ENCODE measurements around the gene DNAAF9. TPM values are rescaled to one million over a fixed set of nuclear protein-coding genes. Genes with fewer than 3 reads are reported as not detected.
"Not testable (repeated sequence)": the region's sequence is repeated elsewhere in the genome, so short reads cannot be mapped to it uniquely, and the experiment has no call there.

DNAAF9 gene
- total RNA-seq, 1 donor from 2014 or later: 2.0 TPM

GRCh38 chr20:3430376-3431069 lies 23.1 kb upstream of the DNAAF9 start:
- H3K27me3 Mint-ChIP-seq (ENCODE audit: low read depth): peaks cover 23% of the 10 kb centered on the region
- no peak overlapping the region for H3K4me3 Mint-ChIP-seq (ENCODE audit: low read depth)
- no peak for DNase-seq (ENCODE audit: low spot score)
- no peaks in the 10 kb centered on the region for H3K36me3 Mint-ChIP-seq (ENCODE audit: low read depth)
- H3K4me1 Mint-ChIP-seq (ENCODE audit: low read depth): no peaks in the 10 kb centered on the region
- H3K27ac Mint-ChIP-seq: no peak overlapping the region
- H3K9me3 Mint-ChIP-seq: no peaks in the 10 kb centered on the region
- intact Hi-C loops (cut with micrococcal nuclease): no loop called here

DNA sequence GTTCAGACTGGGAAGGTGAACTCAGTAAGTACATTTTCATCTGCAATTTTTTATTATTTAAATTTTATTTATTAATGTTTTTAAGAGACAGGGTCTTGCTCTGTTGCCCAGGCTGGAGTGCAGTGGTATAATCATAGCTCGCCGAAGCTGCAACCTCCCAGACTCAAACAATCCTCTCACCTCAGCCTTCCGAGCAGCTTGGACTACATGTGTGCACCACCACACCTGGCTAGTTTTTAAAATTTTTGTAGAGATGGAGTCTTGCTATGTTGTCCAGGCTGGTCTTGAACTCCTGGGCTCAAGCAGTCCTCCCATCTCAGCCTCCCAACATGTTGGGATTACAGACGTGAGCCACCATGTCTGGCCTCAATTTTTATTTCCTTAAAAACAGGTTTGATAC lies 19.3 kb upstream of the DNAAF9 start:
- peaks cover 20% of the 10 kb centered on the region for H3K27me3 Mint-ChIP-seq (ENCODE audit: low read depth)
- intact Hi-C loops (cut with micrococcal nuclease); H3K4me3 Mint-ChIP-seq (ENCODE audit: low read depth); DNase-seq (ENCODE audit: low spot score); H3K36me3 Mint-ChIP-seq (ENCODE audit: low read depth); H3K9me3 Mint-ChIP-seq; H3K4me1 Mint-ChIP-seq (ENCODE audit: low read depth); H3K27ac Mint-ChIP-seq: not testable (repeated sequence)

DNA sequence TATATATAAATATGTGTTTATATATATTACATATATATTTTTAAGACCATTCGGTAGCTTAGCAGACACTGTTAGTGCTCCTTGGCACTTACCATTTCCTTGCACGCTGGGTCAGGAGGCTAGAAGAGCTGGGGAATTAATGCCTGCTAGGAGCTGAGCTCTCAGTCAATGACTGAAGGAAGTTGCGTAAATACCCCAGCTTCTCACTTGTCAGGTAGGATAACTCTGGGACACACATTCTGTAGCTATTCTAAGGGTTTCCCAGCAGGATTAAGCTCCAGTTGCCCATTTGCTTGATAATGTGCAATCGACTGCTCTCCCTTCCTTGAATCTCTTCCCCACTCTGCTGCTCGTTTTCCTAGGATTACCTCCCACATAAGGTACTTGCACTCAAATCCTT lies 15.7 kb upstream of the DNAAF9 start:
- Mint-ChIP-seq H3K4me1 (ENCODE audit: low read depth) (peaks cover 9% of the 10 kb centered on the region), H3K27ac (no peak overlapping the region), H3K27me3 (ENCODE audit: low read depth) (peaks cover 3% of the 10 kb centered on the region), H3K9me3 (no peaks in the 10 kb centered on the region), H3K4me3 (ENCODE audit: low read depth) (no peak overlapping the region), H3K36me3 (ENCODE audit: low read depth) (peaks cover 3% of the 10 kb centered on the region)
- DNase-seq (ENCODE audit: low spot score): no peak
- intact Hi-C loops (cut with micrococcal nuclease): no loop called here

DNA sequence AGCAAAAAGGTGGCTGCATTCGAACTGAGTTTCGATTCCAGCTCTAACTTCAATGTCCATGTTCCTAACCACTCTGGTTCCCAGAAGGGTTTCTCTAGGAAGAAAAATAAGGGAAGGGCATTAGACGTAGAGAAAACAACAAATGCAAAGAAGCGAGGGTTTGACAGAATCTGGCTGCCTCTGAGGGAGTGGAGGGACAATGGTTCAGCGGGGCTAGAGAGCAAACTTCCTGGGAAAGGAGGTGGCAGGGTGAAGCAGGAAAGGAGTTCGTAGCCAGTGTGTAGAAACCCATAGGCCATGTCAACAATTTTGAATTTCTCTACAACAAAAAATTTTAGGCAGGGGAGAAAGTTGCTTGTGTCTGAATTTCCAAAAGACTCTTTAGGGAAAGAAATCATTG lies 14.5 kb upstream of the DNAAF9 start:
- intact Hi-C loops (cut with micrococcal nuclease): no loop called here
- Mint-ChIP-seq H3K36me3 (ENCODE audit: low read depth) (peaks cover 3% of the 10 kb centered on the region), H3K27me3 (ENCODE audit: low read depth) (peaks cover 3% of the 10 kb centered on the region), H3K9me3 (no peaks in the 10 kb centered on the region), H3K4me1 (ENCODE audit: low read depth) (peaks cover 9% of the 10 kb centered on the region), H3K4me3 (ENCODE audit: low read depth) (no peak overlapping the region), H3K27ac (no peak overlapping the region)
- no peak for DNase-seq (ENCODE audit: low spot score)

DNA sequence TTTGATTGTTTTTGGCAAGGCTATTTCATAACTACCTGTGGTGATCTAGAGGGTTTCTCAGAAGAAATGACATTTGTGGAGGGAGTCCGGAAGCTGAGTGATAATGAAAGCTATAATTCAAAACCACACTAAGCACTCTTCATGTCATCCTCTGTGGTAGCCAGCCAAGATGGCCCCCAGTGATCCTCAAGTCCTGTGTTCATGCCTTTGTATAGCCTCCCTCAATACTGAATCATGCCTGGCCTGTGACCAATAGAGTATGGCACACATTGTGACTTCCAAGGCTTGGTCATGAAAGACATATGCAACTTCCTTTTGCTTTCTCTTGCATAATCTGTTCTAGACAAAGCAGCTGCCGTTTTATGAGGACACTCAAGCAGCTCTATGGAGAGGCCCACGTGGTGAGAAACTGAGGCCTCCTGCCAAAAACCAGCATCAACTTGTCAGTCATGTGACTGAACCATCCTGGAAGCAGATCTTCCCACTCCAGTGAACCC lies 12.8 kb upstream of the DNAAF9 start:
- Mint-ChIP-seq H3K9me3 (peaks cover 7% of the 10 kb centered on the region), H3K27ac (peak overlapping the region; percentile 71), H3K4me3 (ENCODE audit: low read depth) (no peak overlapping the region), H3K4me1 (ENCODE audit: low read depth) (peaks cover 9% of the 10 kb centered on the region), H3K36me3 (ENCODE audit: low read depth) (peaks cover 3% of the 10 kb centered on the region), H3K27me3 (ENCODE audit: low read depth) (peaks cover 11% of the 10 kb centered on the region)
- DNase-seq (ENCODE audit: low spot score): peak; percentile 62
- intact Hi-C loops (cut with micrococcal nuclease): loop anchor here (1.0 kb wide), 2 partner anchors 12 to 36 kb away; no protein-coding TSS in a partner anchor

DNA sequence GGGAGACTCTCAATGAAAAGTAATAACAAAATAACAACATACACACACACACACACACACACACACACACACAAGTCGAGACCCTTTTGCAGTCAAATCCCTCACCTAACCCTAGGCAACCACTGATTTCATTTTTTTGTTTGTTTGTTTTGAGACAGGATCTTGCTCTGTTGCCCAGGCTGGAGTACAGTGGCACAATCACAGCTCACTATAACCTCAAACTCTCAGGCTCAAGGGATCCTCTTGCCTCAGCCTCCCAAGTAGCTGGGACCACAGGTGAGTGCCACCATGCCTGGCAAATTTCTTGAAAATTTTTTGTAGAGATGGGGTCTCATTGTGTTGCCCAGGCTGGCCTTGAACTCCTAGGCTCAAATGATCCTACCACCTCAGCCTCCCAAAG lies 10.7 kb upstream of the DNAAF9 start:
- H3K36me3 Mint-ChIP-seq (ENCODE audit: low read depth); DNase-seq (ENCODE audit: low spot score); intact Hi-C loops (cut with micrococcal nuclease); H3K4me1 Mint-ChIP-seq (ENCODE audit: low read depth); H3K4me3 Mint-ChIP-seq (ENCODE audit: low read depth); H3K9me3 Mint-ChIP-seq; H3K27ac Mint-ChIP-seq: not testable (repeated sequence)
- peaks cover 12% of the 10 kb centered on the region for H3K27me3 Mint-ChIP-seq (ENCODE audit: low read depth)

DNA sequence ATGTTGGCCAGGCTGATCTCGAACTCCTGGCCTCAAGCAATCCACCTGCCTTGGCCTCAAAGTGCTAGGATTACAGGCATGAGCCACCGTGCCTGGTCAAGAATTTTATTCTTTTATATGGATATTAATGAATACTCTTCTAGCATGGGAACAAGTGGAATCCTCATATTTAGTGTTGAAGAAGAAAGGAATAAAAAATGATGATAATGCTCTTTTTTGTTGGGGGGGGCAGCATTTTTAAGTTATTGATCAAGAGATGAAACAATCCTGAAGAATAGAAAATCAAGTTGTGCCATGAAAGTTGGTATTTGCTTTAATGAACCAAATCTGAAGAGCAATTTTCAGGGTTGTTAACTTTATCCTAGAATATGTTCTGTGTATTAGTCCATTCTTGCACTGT lies 6.7 kb upstream of the DNAAF9 start:
- peaks cover 7% of the 10 kb centered on the region for H3K9me3 Mint-ChIP-seq
- DNase-seq (ENCODE audit: low spot score): no peak
- no peak overlapping the region for H3K4me3 Mint-ChIP-seq (ENCODE audit: low read depth)
- peaks cover 23% of the 10 kb centered on the region for H3K27me3 Mint-ChIP-seq (ENCODE audit: low read depth)
- intact Hi-C loops (cut with micrococcal nuclease): no loop called here
- H3K36me3 Mint-ChIP-seq (ENCODE audit: low read depth): no peaks in the 10 kb centered on the region
- no peaks in the 10 kb centered on the region for H3K4me1 Mint-ChIP-seq (ENCODE audit: low read depth)
- no peak overlapping the region for H3K27ac Mint-ChIP-seq

GRCh38 chr20:3413393-3413889 lies 6.0 kb upstream of the DNAAF9 start:
- intact Hi-C loops (cut with micrococcal nuclease): no loop called here
- no peaks in the 10 kb centered on the region for H3K36me3 Mint-ChIP-seq (ENCODE audit: low read depth)
- H3K27ac Mint-ChIP-seq: no peak overlapping the region
- peaks cover 7% of the 10 kb centered on the region for H3K9me3 Mint-ChIP-seq
- peaks cover 23% of the 10 kb centered on the region for H3K27me3 Mint-ChIP-seq (ENCODE audit: low read depth)
- no peak overlapping the region for H3K4me3 Mint-ChIP-seq (ENCODE audit: low read depth)
- DNase-seq (ENCODE audit: low spot score): no peak
- H3K4me1 Mint-ChIP-seq (ENCODE audit: low read depth): peaks cover 3% of the 10 kb centered on the region

GRCh38 chr20:3412600-3413392 lies 5.3 kb upstream of the DNAAF9 start:
- Mint-ChIP-seq H3K9me3 (peaks cover 7% of the 10 kb centered on the region), H3K27ac (no peak overlapping the region), H3K36me3 (ENCODE audit: low read depth) (no peaks in the 10 kb centered on the region), H3K4me1 (ENCODE audit: low read depth) (peaks cover 8% of the 10 kb centered on the region), H3K27me3 (ENCODE audit: low read depth) (peaks cover 23% of the 10 kb centered on the region), H3K4me3 (ENCODE audit: low read depth) (no peak overlapping the region)
- DNase-seq (ENCODE audit: low spot score): no peak
- intact Hi-C loops (cut with micrococcal nuclease): no loop called here

- no peak overlapping the region for H3K27ac Mint-ChIP-seq
- peaks cover 19% of the 10 kb centered on the region for H3K27me3 Mint-ChIP-seq (ENCODE audit: low read depth)
- DNase-seq (ENCODE audit: low spot score): no peak
- H3K9me3 Mint-ChIP-seq: no peaks in the 10 kb centered on the region
- H3K36me3 Mint-ChIP-seq (ENCODE audit: low read depth): no peaks in the 10 kb centered on the region
- H3K4me1 Mint-ChIP-seq (ENCODE audit: low read depth): peaks cover 24% of the 10 kb centered on the region
- intact Hi-C loops (cut with micrococcal nuclease): no loop called here
- H3K4me3 Mint-ChIP-seq (ENCODE audit: low read depth): no peak overlapping the region
Measured at GRCh38 chr20:3410464-3410863, 3.0 kb upstream of the DNAAF9 start.

- no peak overlapping the region for H3K4me3 Mint-ChIP-seq (ENCODE audit: low read depth)
- peaks cover 17% of the 10 kb centered on the region for H3K27me3 Mint-ChIP-seq (ENCODE audit: low read depth)
- intact Hi-C loops (cut with micrococcal nuclease): loop anchor here (2.0 to 5.0 kb wide), 2 partner anchors 61 to 358 kb away; partner anchors contain the start of genes ADISSP and ATRN
Measured at GRCh38 chr20:3409417-3409816, 1.9 kb upstream of the DNAAF9 start.

GRCh38 chr20:3407771-3408637 lies 535 bp upstream of the DNAAF9 start:
- H3K36me3 Mint-ChIP-seq (ENCODE audit: low read depth): no peaks in the 10 kb centered on the region
- H3K27me3 Mint-ChIP-seq (ENCODE audit: low read depth): peaks cover 21% of the 10 kb centered on the region
- peak overlapping the region; percentile 83 for H3K27ac Mint-ChIP-seq
- intact Hi-C loops (cut with micrococcal nuclease): loop anchor here (1.0 to 5.0 kb wide), 4 partner anchors 12 to 359 kb away; partner anchors contain the start of genes ADISSP and ATRN
- peak; percentile 69 for DNase-seq (ENCODE audit: low spot score)
- no peaks in the 10 kb centered on the region for H3K9me3 Mint-ChIP-seq
- H3K4me1 Mint-ChIP-seq (ENCODE audit: low read depth): peaks cover 33% of the 10 kb centered on the region
- H3K4me3 Mint-ChIP-seq (ENCODE audit: low read depth): peak overlapping the region; percentile 89

More at GRCh38 chr20:3409417-3409816, 1.9 kb upstream of the DNAAF9 start:
- peaks cover 33% of the 10 kb centered on the region for H3K4me1 Mint-ChIP-seq (ENCODE audit: low read depth)
- H3K36me3 Mint-ChIP-seq (ENCODE audit: low read depth): no peaks in the 10 kb centered on the region
- no peak for DNase-seq (ENCODE audit: low spot score)
- H3K9me3 Mint-ChIP-seq: no peaks in the 10 kb centered on the region
- no peak overlapping the region for H3K27ac Mint-ChIP-seq
